HCT116 (cell line): ENCODE measurements around the gene CYTH2. TPM values are rescaled to one million over a fixed set of nuclear protein-coding genes. Genes with fewer than 3 reads are reported as not detected.
A peak's percentile ranks its signal among the peaks of the same experiment; 100 is the strongest.

ENCODE experiments used
- ATAC-seq: fragments of 200-7000 bp; cut with Tn5 transposase; 2 replicates; pipeline ENCODE4 v1.9.1; 2020; ENCODE audit warnings: mild to moderate bottlenecking, moderate library complexity
- BruUV-seq: library from RNA; stranded (reverse); fragments of 400-500 nt; replicated peaks from 2 replicates; lab custom pipeline; 2021; lab: Mats Ljungman, UMichigan
- CTCF ChIA-PET: fragments of 300-600 bp; sonication (Branson Sonifier 250); formaldehyde crosslinking; loops from one replicate; lab custom pipeline; 2021; ENCODE audit warnings: antibody characterized with exemption; lab: Charles Lee
- POLR2A ChIA-PET: fragments of 300-600, 350-600 bp; sonication (Branson Sonifier 250); formaldehyde crosslinking; loops from one replicate; lab custom pipeline; 2021; ENCODE audit warnings: antibody characterized with exemption; lab: Charles Lee
- RAD21 ChIA-PET, 2 experiments: fragments of 300-600 bp; sonication (Branson Sonifier 250); formaldehyde crosslinking; loops; one replicate each; lab custom pipeline; 2023; ENCODE audit warnings: low total read pairs in 2 of 2; ENCODE audit not compliant: uncharacterized antibody in 2 of 2, unreplicated experiment in 2 of 2, low non-redundant PET in 1 of 2; lab: Charles Lee
- DNase-seq: peaks from one replicate; pipeline ENCODE4 v3.0.0-alpha.2; 2010; ENCODE audit warnings: low read depth, low spot score
- H2AFZ ChIP-seq: fragments of 200-600 bp; shearing (Covaris generic), sonication (generic); 2 replicates; pipeline ENCODE4 v1.6.1; 2017; ENCODE audit warnings: low read depth, mixed run types, mixed read lengths, antibody characterized with exemption, low read length; ENCODE audit not compliant: poor library complexity, severe bottlenecking
- H3K27ac ChIP-seq: 2 replicates; pipeline ENCODE4 v1.5.1; 2012; ENCODE audit warnings: low read depth, low read length
- H3K27me3 ChIP-seq: fragments of 200-600 bp; sonication (generic); 2 replicates; pipeline ENCODE4 v1.6.1; 2016; ENCODE audit warnings: mixed run types, low read length, mixed read lengths; ENCODE audit not compliant: insufficient read depth
- H3K36me3 ChIP-seq, 2 experiments: fragments of 200-500 bp in 1 of 2; fragments of 200-600 bp in 1 of 2; sonication (Bioruptor generic) in 1 of 2; sonication (generic) in 1 of 2; 2 replicates each; pipeline versions ENCODE4 v1.5.1 to v1.6.1; 2014 to 2016; ENCODE audit warnings: low read length in 2 of 2, inconsistent platforms in 1 of 2, mixed read lengths in 1 of 2, mixed run types in 1 of 2; ENCODE audit not compliant: insufficient read depth in 2 of 2, control insufficient read depth in 1 of 2
- H3K4me1 ChIP-seq, 2 experiments: fragments of 200-600 bp in 1 of 2; sonication (generic) in 1 of 2; 2 replicates each; pipeline versions ENCODE4 v1.5.1 to v1.6.1; 2012 to 2017; ENCODE audit warnings: low read length in 2 of 2, inconsistent platforms in 1 of 2, mild to moderate bottlenecking in 1 of 2, mixed read lengths in 1 of 2, mixed run types in 1 of 2, moderate library complexity in 1 of 2; ENCODE audit not compliant: insufficient read depth in 2 of 2, control insufficient read depth in 1 of 2
- H3K4me2 ChIP-seq: fragments of 200-600 bp; sonication (generic); 2 replicates; pipeline ENCODE4 v1.6.1; 2017; ENCODE audit warnings: mixed run types, low read length, mixed read lengths
- H3K4me3 ChIP-seq, 2 experiments: fragments of 200-600 bp in 1 of 2; sonication (generic) in 1 of 2; replicated peaks in 1 of 2; 2 replicates each; pipeline ENCODE4 v1.5.1; 2011 to 2016; ENCODE audit warnings: low read length in 2 of 2, control low read depth in 1 of 2, low read depth in 1 of 2, mild to moderate bottlenecking in 1 of 2, mixed read lengths in 1 of 2, mixed run types in 1 of 2
- H3K79me2 ChIP-seq: fragments of 200-600 bp; sonication (generic); 2 replicates; pipeline ENCODE4 v1.6.1; 2017; ENCODE audit warnings: mild to moderate bottlenecking, mixed run types, low read length, moderate library complexity, mixed read lengths; ENCODE audit not compliant: insufficient read depth
- H3K9ac ChIP-seq: fragments of 200-600 bp; sonication (generic); 2 replicates; pipeline ENCODE4 v1.6.1; 2016; ENCODE audit warnings: low read length, mixed read lengths
- H3K9me2 ChIP-seq: fragments of 200-600 bp; sonication (generic), shearing (Covaris generic); 2 replicates; pipeline ENCODE4 v1.6.1; 2017; ENCODE audit warnings: mixed run types, mild to moderate bottlenecking, moderate library complexity; ENCODE audit not compliant: insufficient read depth
- H3K9me3 ChIP-seq, 2 experiments: fragments of 200-500 bp in 1 of 2; fragments of 200-600 bp in 1 of 2; sonication (Bioruptor generic) in 1 of 2; sonication (generic) in 1 of 2; 2 replicates each; pipeline ENCODE4 v1.6.1; 2014 to 2017; ENCODE audit warnings: low read length in 2 of 2, mixed read lengths in 2 of 2, inconsistent platforms in 1 of 2, low read depth in 1 of 2, mild to moderate bottlenecking in 1 of 2, mixed run types in 1 of 2, moderate library complexity in 1 of 2; ENCODE audit not compliant: control insufficient read depth in 1 of 2, insufficient read depth in 1 of 2
- H4K20me1 ChIP-seq: fragments of 200-600 bp; sonication (generic), shearing (Covaris generic); 2 replicates; pipeline ENCODE4 v1.6.1; 2017; ENCODE audit warnings: mixed run types, mild to moderate bottlenecking, moderate library complexity; ENCODE audit not compliant: insufficient read depth
- ELF1 ChIP-seq: IDR thresholded peaks from 2 replicates; pipeline ENCODE4 v1.6.1; 2012; ENCODE audit warnings: low read depth, borderline replicate concordance
- POLR2AphosphoS5 ChIP-seq: IDR thresholded peaks from 2 replicates; pipeline ENCODE4 v1.6.1; 2011; ENCODE audit warnings: mild to moderate bottlenecking, low read depth, low read length, moderate library complexity
- YY1 ChIP-seq: IDR thresholded peaks from 2 replicates; pipeline ENCODE4 v1.6.1; 2011; ENCODE audit warnings: low read length, low read depth, moderate library complexity, mild to moderate bottlenecking; ENCODE audit not compliant: insufficient replicate concordance; ENCODE audit errors: extremely low read depth
- ZFX ChIP-seq: fragments of 450-650 bp; IDR thresholded peaks from 2 replicates; pipeline ENCODE4 v1.6.1; 2017
- intact Hi-C: fragments of 100-400 bp; cut with micrococcal nuclease; formaldehyde crosslinking; loops from 2 replicates; pipeline ENCODE4 v1.10.0; 2022
- total RNA-seq: library from RNA; stranded (reverse); gene quantifications from one replicate; pipeline ENCODE4 v1.2.1, GENCODE V29; 2021; ENCODE audit not compliant: unreplicated experiment
- TF ChIP-seq, protein P1 (sequence below): IDR thresholded peaks from 2 replicates; pipeline ENCODE4 v1.6.1; 2011; ENCODE audit warnings: mild to moderate bottlenecking, low read length, moderate library complexity; ENCODE audit not compliant: insufficient replicate concordance; ENCODE audit errors: extremely low read depth

Gene CYTH2
- total RNA-seq, 1 experiment from 2014 or later, result 75.3 TPM

- TF ChIP-seq POLR2AphosphoS5, result peak; percentile 61
- no peak; the same call in 1 of the 2 replicates for TF ChIP-seq ELF1
- peak; percentile 50 for TF ChIP-seq YY1
- TF ChIP-seq, protein P1, sequence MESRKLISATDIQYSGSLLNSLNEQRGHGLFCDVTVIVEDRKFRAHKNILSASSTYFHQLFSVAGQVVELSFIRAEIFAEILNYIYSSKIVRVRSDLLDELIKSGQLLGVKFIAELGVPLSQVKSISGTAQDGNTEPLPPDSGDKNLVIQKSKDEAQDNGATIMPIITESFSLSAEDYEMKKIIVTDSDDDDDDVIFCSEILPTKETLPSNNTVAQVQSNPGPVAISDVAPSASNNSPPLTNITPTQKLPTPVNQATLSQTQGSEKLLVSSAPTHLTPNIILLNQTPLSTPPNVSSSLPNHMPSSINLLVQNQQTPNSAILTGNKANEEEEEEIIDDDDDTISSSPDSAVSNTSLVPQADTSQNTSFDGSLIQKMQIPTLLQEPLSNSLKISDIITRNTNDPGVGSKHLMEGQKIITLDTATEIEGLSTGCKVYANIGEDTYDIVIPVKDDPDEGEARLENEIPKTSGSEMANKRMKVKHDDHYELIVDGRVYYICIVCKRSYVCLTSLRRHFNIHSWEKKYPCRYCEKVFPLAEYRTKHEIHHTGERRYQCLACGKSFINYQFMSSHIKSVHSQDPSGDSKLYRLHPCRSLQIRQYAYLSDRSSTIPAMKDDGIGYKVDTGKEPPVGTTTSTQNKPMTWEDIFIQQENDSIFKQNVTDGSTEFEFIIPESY, result no peak
- peak; percentile 36; the same call in 1 of the 2 replicates for TF ChIP-seq ZFX
- H3K9me2 ChIP-seq, result no peaks in the 10 kb centered on the region
- H2AFZ ChIP-seq, result peak overlapping the region; percentile 65
- TSS peak; percentile 54 for BruUV-seq
- no peaks in the 10 kb centered on the region for H3K79me2 ChIP-seq
- H3K36me3 ChIP-seq, result no peaks in the 10 kb centered on the region
- H3K27me3 ChIP-seq, result no peaks in the 10 kb centered on the region
- no peaks in the 10 kb centered on the region for H4K20me1 ChIP-seq
- RAD21 ChIA-PET, result interaction anchor here in 1 of 2 experiments (1.1 kb wide), 1 partner anchor 71 kb away, joined by 4 read pairs; no protein-coding TSS in a partner anchor
- CTCF ChIA-PET, result interaction anchor here (1.1 kb wide), 1 partner anchor 71 kb away, joined by 6 read pairs; no protein-coding TSS in a partner anchor
- DNase-seq (peak; percentile 69), ATAC-seq (peak; percentile 91)
- H3K9me3 ChIP-seq, result no peaks in the 10 kb centered on the region
- H3K4me1 ChIP-seq, result peaks cover 2 to 32% of the 10 kb centered on the region in 2 experiments; a peak in 2 of 4 replicates
- peak overlapping the region; percentile 30; the same call in 1 of the 2 replicates for H3K27ac ChIP-seq
- H3K4me2 ChIP-seq, result peak overlapping the region; percentile 100
- intact Hi-C loops, result no loop called here
- POLR2A ChIA-PET, result interaction anchor here (0.8 to 1.5 kb wide), 6 partner anchors 11 to 95 kb away, joined by 3 to 7 read pairs (median 5); no protein-coding TSS in a partner anchor
- peak overlapping the region; percentile 65 for H3K9ac ChIP-seq
- H3K4me3 ChIP-seq, result peak overlapping the region; percentile 62 to 75
Measured at GRCh38 chr19:48513289-48514122, 44.3 kb downstream of the CYTH2 start.
